ENCODE measurements around the gene GLYR1. TPM values are rescaled to one million over a fixed set of nuclear protein-coding genes. Genes with fewer than 3 reads are reported as not detected.
"Not testable (repeated sequence)": the region's sequence is repeated elsewhere in the genome, so short reads cannot be mapped to it uniquely, and the experiment has no call there.

The GLYR1 gene
- 79.9 and 82.0 TPM in 2 replicates for total RNA-seq (2014; rRNA removed; shearing (Covaris generic))

DNA sequence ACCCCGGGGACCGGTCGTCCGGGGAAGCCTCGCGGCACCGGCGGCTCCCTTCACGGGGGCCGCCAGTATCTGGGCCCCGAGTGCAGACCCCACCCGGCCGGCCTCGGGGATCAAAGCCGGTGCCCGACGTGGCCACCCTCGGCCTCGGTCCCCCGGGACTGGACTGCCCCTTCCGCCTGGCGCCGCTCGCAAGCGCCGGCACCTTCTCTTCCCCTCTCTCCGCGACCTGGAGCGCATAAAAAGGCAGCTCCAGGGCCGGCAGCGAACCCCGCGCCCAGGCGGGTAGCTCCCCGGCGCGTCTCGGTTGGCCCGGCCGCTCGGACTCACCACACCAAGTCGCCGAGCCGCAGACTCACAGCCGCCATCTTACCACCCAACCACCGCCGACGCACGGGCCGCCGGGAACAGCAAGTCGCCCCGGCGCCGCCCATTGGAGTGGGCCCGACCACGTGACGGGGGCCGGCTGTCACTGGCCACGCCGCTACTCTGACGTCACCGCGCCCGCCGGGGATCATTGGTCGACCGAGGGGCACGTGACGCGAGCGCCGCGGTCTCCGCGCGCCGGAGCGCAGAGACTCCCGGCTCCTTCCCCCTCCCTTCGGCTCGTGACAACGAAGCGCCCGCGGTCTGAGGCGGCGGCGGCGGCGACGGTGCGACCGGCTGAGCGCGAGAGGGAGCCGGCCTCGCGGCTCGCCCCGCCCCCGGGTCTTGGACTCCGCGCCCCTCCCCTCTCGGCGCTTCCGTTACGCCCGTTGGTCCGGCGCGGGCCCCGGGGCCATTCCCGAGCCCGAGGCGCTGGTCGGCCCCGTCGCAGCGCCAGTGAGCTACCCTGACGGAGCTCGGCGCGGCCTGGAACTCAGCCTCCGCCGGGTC is at the start of gene GLYR1, which contains the start of gene UBN1:
Gene GLYR1, minus strand, starts transcription at position 388 of the 873 bp plus-strand sequence. Its CDS starts 23 bp downstream, at position 365.
Gene UBN1, plus strand, starts transcription at position 581 of the 873 bp plus-strand sequence. CDS start 5,437 bp downstream, outside the sequence.
- in situ Hi-C loops (cut with HindIII; ENCODE audit: low sequenced_read_pairs): no loop called here
- DNase-seq (ENCODE audit: low spot score): peak; percentile 93

DNA sequence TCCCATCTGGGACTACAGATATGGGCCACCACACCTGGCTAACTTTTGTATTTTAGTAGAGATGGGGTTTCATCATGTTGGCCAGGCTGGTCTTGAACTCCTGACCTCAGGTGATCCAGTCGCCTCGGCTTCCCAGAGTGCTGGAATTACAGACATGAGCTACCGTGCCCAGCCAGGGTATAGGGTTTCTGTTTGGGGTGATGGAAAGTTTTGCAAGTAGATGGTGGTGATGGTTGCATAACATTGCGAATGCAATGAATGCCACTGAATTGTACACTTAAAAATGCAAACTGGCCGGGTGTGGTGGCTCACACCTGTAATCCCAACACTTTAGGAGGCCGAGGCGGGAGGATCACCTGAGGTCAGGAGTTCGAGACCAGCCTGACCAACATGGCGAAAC is 49.7 kb upstream of the GLYR1 start:
- in situ Hi-C loops (cut with HindIII; ENCODE audit: low sequenced_read_pairs); DNase-seq (ENCODE audit: low spot score): not testable (repeated sequence)

DNA sequence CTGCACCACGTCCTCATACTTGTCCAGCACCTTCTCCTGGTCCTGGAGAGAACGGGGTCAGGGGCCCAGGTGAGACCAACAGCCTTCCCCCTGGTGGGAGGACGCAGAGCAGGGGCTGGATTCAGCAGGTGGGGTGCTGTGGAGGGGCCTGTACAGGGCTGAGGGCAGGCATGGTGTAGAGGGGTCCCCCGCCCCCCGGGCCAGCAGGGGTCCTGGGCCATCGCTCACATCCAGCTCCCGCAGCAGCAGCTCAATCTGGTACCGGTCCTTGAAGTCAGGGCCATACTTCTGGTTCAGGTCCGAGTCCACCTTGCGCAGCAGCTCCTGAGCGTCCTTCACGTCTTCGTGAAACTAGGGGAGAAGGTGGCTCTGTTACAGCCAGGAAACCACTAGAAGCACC is 48.3 kb upstream of the GLYR1 start:
- DNase-seq (ENCODE audit: low spot score): no peak
- in situ Hi-C loops (cut with HindIII; ENCODE audit: low sequenced_read_pairs): no loop called here

DNA sequence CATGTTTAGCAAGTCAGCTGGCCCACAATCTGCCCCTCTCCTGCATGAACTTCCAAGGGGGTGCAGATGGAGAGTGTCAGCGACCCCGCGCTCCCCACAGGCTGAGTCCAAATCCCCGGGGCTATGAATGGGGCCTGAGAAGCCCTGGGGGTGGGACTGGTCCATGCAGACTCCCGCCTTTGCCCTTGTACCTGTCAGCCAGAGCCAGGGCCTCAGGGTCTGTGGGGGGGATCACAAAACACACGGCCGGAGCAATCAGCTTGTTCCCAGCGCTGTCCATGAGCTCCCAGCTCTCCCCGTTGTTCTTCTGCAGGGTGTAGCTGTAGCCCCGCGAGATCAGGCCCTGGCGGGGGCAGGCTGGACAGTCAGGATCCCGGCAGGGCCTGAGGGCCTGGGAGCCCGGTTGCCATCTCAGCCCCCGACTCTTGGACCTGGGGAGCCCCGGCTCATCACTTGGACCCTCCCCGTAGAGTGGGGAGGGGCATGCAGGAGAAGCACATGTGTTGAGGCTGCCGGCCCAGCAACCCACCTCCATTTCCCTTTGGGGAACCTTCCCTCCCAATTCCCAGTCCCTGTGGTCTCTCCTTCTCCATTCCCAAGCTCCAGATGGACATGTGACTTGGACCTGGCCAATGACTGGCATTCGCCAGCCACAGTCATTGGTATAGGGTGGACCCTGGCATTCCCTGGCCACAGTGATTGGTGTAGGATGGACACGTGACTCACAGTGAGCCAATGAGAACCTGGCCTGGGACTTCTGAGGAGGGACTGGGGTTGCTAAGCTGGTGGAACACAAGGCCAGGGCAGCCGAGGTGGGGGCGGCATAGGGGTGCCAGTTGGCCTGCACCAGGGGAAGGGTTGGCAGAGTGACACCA is 47.4 kb upstream of the GLYR1 start:
- in situ Hi-C loops (cut with HindIII; ENCODE audit: low sequenced_read_pairs): no loop called here
- peak; percentile 8 for DNase-seq (ENCODE audit: low spot score)

DNA sequence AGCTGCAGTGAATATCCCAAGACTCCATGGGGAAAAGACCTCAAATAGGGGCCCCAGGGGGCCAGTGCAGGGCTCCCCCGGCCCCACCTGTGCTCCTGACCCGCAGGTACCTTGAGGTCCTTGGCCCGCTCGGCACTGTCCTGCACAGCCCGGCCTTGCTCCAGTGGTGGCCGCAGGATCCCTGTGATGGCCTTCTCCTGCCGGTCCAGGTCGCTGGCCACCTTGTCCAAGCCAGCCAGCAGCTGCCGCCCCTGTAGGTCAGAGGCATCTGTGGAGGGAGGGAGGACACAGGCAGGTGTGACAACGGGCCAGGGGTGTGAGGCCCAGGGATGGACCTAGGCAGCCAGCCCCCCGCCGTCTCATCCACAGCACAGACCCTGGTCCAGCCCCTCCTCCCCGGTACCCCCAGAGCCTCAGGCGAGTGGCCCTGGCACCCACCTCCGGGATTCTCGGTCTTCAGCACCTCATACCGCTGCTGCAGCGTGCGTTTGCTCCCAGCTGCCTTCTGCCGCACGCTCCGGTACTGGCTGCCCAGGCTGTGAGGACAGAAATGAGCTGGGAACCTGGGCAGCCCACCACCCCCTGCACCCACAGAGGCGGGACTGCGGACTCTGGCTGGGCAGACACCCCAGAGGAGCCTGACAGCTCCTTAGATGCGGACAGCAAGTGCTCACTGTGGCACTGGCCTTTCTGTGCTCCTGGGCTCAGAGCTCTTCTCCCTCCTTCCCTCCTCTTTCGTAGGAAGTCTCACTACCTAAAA is 46.2 kb upstream of the GLYR1 start:
- in situ Hi-C loops (cut with HindIII; ENCODE audit: low sequenced_read_pairs): no loop called here
- no peak for DNase-seq (ENCODE audit: low spot score)

DNA sequence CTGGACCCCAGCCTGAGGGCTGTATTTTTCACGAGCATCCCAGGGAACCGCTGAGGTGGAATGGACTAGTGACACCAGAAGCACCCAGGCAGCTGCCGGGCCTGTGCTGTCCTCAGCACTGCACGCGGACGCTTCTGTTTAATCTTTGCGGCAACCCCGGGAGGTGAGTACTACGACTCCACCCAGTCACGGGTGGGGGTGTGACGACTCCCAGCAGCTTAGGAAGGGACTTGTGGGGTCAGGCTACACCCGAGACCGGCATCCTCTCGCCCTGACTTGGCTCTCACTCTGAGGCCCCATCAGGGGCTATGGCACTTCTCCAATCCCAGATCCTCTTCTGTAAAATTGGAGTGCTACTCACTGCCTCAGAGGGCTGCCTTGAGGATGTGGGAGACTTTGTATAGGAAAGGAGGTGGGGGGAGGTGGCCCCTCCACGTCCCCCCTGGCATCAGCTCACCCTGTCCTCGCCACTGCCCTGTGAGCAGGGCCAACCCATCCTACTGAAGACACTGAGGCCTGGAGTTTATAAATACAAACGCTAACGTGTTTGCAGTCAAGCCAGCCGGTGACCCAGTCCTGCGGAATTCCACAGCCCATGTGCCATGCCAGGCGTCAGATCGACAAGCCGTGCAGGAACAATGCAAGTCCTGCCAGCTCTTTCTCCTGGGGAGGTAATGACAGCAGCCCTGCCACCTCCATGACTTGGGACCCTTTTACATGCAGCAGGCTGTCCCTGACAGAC is 45.4 kb upstream of the GLYR1 start:
- in situ Hi-C loops (cut with HindIII; ENCODE audit: low sequenced_read_pairs): no loop called here
- peak; percentile 26 for DNase-seq (ENCODE audit: low spot score)

DNA sequence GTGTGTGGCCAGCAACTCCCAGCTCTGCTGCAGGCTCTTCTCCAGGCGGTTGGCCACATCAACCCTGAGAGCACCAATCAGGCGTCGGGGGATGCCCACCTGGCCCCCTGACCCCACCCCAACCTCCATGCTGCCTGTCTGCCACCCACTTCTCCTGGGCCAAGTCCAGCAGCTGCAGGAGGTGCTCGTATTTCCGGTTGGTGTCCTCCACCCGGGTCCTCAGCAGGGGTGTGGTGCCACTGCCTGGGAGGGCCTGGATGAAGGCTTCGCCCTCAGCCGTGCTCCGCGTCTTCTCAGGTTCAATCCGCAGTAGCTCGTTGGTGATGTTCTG is 44.8 kb upstream of the GLYR1 start:
- no peak for DNase-seq (ENCODE audit: low spot score)
- in situ Hi-C loops (cut with HindIII; ENCODE audit: low sequenced_read_pairs): no loop called here

DNA sequence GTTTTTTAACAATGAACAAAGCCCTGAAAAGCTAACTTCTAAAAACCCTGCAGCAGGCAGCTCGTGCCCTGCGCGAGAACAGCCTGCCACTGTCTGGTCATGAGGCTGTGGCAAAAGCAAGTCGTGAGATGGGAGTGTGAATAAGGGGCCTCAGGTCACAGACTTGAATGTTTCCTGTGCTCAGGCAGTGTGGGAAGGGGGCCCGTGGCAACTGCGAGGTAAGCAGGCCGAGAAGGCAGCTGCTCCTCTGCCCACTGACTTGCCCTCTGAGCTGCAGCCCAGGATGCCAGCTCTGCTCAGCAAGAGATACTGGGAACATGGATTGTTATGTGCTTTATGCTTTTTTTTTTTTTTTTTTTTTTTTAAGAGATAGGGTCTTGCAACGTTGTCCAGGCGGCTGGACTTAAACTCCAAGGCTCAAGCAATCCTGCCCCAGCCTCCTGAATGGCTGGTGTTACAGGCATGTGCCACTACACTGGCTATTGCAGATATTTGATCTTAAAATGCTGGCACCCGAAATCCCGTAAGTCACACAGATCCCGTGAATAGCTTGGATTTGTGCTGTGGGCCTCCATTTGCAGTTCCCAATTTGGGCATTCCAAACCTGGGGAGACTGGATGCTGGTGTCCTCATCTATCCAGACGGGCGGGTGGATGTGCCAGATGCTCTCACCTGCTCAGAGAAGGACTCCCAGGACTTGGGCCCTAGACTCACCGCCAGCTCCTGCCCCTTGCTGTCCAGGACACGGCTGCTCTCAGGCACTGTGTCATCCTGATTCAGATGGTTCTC is 44.2 kb upstream of the GLYR1 start:
- peak; percentile 11 for DNase-seq (ENCODE audit: low spot score)
- in situ Hi-C loops (cut with HindIII; ENCODE audit: low sequenced_read_pairs): no loop called here

DNA sequence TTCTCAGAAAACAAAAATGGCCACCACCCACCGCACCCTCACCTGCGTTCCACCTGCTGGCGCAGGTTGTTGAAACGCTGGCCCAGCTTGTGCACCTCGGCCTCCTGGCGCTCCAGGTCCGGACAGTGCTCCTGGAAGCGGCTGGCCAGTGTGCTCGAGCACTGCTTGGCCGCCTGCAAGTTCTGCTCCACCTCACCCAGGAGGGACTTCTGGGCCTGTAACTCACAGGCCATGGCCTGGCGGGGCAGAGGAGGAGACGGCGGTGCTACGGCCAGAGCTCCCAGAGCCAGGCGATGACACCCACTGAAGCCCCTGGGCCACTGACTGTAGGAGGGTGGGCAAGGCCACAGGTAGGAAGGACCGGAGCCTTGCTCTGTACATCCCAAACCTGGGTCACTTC is 43.6 kb upstream of the GLYR1 start:
- in situ Hi-C loops (cut with HindIII; ENCODE audit: low sequenced_read_pairs): no loop called here
- no peak for DNase-seq (ENCODE audit: low spot score)

DNA sequence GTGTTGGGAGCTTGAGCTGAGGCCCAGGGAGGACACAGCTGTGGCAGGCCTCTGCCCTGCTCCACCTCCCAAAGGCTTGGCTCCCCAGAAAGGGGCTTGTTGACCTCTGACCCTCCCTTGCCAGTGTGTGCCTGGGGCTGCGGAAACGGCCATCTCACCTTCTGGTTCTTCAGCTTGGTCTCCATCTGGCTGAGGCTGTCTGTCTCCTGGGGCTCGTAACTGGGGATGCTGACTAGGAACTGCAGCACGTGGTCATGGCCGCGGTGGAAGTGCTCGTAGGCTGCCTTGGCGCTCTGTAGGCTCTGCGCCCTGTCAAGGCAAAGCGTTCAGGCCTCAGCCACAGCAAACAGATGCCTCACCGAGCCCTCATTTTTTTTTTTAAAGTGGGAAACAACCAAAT is 42.9 kb upstream of the GLYR1 start:
- DNase-seq (ENCODE audit: low spot score): no peak
- in situ Hi-C loops (cut with HindIII; ENCODE audit: low sequenced_read_pairs): no loop called here

DNA sequence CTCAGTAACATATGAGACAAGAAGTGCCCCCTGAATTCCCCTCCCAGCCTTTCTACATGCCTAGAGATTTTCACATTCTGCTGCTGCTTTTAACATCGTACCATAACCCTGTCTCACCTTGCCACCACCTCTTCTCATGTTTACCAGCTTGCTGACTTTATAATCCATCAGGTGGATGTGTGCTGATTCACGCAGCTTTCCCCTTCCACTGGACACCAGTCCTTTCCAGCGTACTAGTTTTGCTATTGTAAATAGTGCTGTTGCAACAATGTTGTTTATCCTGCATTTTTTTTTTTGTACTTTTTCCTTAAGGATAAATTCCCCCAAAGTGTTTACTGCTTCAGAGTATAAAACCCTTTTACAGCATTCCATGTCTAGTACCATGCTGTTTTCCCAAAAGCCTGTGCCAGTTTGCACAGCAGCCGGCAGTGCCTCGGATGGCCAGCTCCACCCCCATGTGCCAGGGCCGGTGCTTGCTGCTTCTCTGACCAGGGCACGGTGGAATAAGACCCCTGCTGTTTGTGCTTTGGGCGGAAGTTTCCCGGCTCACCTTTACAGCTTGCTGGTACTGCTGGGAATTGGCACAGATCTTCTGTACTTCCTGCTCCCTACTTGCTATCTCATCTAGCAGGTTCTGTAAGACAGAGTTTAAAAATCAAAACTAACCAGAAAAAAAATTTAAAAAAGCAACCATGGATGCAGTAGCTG is 41.5 kb upstream of the GLYR1 start:
- in situ Hi-C loops (cut with HindIII; ENCODE audit: low sequenced_read_pairs): no loop called here
- peak; percentile 28 for DNase-seq (ENCODE audit: low spot score)

DNA sequence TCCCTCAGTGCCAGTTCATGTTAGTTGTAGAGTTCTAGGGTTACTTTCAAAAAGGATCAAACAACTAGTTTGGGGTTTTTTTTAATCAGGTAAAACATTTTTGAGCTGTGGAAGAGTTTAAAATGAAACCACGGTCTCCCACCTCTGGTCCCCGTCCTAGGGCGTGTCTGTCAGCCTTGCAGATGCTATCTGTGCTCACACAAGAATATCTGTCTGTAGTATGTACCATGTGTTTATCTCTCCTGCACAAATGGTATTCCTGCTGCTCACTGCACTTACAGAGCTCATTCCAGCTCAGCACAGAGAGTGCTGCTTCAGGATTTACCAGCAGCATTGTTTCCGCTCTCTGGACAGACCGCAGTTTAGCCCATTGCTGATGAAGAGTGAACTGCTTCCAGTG is 39.1 kb upstream of the GLYR1 start:
- DNase-seq (ENCODE audit: low spot score): no peak
- in situ Hi-C loops (cut with HindIII; ENCODE audit: low sequenced_read_pairs): no loop called here

DNA sequence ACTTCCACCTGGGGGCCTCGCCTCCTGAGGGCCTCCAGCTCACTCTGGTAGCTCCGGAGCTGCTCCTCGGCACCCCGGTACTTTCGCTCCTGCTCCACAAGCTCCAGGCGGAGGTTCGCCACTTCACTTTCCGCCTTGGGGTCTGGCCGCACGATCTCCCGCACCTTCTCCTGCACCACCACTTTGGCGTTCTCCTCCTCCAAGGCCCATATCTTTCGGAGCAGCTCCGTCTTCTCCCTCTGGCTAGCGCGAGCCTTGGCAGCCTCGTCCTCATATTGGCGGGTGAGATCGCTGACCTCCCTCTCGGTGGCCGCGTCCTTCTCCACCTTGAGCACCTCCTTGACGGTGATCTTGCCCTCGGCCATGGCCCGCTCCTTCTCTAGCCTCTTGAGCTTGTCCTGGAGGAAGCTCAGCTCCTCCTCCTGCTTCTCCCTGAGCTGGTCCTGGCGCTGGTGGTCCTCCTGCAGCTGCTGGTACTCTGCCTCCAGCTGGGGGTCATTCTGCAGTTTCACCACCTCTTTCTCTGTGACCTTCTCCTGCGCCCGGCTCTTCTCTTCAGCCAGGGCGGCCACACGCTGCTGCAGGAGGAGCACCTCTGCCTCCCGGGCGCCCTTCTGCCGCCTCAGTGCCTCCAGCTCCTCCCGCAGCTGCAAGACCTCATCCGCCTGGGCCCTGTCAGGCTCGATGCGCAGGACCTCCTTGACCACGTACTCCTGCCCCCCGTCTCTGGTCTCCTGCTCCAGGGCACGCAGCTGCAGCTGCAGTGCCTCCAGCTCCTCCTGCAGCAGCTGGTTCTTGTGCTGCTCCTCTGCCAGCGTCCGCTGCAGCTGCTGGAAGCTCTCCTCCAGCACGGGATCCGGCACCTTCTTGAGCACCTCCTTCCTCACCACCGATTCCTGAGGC is 38.1 kb upstream of the GLYR1 start:
- DNase-seq (ENCODE audit: low spot score): no peak
- in situ Hi-C loops (cut with HindIII; ENCODE audit: low sequenced_read_pairs): no loop called here

DNA sequence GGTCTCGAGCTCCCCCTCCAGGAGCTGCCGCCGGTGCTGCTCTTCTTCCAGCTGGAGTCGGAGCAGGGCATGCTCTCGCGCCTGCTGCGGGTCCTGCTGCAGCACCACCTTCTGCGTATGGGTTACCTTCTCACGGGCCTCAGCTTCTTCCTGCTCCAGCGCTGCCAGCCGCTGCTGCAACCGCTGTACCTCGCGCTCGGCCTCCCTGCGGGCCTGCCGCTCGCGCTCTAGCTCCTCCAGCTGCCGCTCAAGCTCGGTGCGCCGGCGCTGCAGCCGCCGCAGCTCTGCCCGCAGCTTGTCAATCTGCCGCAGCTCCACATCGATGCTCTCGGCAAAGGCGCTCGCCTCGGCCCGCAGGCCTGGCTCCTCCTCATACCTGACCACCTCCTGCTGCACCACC is 37.1 kb upstream of the GLYR1 start:
- in situ Hi-C loops (cut with HindIII; ENCODE audit: low sequenced_read_pairs): no loop called here
- no peak for DNase-seq (ENCODE audit: low spot score)

DNA sequence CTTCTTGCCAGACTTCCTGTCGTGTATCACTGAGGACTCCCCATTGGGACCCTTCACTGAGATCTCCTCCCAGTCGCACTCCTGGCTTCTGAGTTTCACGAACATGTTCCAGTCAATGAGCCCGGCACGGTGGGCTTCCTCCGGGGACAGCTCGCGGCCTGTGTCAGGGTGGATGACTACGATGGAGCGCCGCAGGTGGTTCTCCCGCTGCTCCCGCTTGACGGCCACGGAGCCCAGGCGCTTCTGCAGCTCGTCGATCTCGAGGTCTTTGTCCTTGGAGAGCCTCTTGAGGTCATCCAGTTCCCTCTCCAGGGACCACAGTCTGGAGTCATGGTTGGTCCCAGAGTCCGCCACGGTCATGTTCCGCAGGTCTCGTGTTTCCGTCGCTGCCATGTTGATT is 36.4 kb upstream of the GLYR1 start:
- in situ Hi-C loops (cut with HindIII; ENCODE audit: low sequenced_read_pairs): no loop called here
- DNase-seq (ENCODE audit: low spot score): no peak

DNA sequence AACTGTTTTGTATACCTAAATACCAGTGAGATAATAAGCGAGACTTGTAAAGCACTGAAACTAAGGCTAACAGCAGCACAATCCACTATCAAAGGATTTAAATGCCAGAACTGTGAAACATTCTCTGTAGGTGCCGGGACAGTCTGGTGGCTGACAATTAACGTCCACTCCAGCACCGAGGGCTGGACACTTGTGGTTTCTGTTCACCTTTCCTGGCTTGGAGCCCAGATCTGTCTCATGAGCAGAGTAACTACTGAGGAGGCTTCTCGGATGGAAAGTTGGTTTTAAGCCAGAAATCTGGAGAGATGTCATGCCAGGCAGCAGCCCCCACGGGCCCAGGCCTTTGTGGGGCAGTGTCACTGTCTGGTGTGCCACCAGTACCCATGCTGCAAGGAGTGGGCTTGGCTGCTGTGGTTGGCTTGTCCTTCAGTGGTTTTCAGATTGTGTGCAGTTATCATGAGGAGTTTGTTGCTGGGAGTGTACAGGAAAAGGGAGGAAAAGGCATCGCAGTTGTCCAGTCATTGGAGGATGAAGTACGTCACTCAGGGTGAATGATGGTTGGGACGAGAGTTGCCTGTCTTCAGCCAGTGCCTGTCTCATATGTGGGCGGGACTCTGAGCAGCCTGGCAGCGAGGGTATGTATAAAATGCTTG is 35.7 kb upstream of the GLYR1 start:
- peak; percentile 43 for DNase-seq (ENCODE audit: low spot score)
- in situ Hi-C loops (cut with HindIII; ENCODE audit: low sequenced_read_pairs): no loop called here
